ENCODE measurements around the gene CCDC85C. TPM values are rescaled to one million over a fixed set of nuclear protein-coding genes. Genes with fewer than 3 reads are reported as not detected.
A peak's percentile ranks its signal among the peaks of the same experiment; 100 is the strongest.

Gene CCDC85C
- polyA plus RNA-seq, 4 donors: 29.1 to 38.7 (median 30.8) TPM

DNA sequence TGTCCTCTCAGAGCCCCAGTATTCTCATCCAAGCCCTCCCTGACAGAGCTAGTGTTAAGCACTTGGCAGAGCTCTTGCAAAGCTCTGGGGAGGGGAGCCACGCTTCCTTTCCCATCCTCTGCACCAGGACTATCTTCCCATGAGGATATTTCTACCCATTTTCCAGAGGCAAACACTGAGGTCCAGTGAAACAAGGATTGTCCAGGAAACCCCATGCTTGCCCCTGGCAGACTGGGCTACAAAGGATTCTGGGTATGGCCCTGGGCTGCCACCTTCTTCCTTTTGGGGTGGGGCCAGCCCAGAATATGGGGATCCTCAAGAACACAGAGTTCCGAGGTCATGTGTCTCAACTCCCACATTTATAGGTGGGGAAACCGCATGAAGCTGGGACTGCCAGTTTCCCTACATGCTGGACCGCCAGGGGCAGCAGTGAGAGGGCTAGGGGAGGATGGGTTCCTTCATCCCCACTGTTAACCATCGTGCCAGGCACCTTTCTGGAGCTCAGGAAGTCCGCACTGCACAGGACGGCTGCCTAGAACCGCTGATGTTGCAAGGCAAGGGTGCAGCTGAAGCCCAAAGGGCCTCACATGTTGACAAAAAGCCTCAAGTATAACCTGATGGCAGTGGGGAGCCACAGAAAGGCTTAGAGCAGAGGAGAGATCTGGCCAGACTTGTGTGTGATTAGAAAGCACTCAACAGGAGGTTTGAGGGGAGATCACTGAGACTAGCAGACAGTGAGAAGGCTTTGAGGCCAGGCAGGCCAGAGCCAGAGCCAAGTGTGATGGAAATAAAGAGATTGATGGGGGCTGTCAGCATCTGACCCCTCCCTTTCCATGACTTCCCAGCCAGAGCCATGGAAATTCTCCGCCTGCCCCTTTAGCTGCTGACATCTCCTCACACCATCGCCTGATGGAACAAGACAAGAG, 5.5 kb upstream of the CCDC85C start:
- no peak for DNase-seq (ENCODE audit: low read depth in 4 of 4, low spot score in 3 of 4)

DNA sequence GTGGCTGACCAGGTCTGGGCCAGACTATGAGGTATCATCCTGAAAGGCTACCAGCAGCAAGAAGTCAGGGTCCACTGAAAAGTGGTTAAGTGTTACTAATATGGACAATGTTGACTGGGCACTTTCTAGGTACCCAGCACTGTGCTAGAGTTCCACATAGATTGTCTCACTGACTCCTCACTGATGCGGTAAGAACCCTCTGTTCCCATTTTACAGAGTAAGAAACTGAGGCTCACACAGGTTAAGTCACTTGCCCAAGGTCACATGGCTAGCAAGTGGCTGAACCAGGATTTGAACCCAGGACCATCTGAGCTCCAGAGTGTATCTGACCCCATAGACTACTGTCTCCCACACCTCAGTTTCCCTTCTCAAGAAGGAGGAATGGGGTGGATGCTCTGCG, 4.6 kb upstream of the CCDC85C start:
- no peak for DNase-seq (ENCODE audit: low read depth in 4 of 4, low spot score in 3 of 4)

DNA sequence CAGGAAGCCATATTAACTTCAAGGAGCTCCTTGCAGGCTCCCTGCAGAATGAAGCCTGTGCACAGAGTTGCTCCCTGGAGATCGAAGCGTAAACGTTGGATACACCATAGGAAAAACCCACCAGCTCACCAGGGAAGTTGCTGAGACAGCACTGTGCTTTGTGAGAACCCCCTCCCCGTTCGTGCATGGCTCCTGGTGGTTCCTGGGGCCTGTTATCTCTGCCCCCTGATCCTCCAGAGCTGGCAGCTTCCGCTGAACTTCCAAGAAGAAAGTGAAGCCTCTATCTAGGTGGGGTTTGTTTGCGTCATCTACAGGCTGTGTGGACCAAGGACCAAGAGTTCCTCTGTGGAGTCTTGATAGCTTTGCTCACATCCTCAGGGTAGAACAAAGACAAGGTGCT, 2.4 kb upstream of the CCDC85C start:
- no peak for DNase-seq (ENCODE audit: low read depth in 4 of 4, low spot score in 3 of 4)

DNA sequence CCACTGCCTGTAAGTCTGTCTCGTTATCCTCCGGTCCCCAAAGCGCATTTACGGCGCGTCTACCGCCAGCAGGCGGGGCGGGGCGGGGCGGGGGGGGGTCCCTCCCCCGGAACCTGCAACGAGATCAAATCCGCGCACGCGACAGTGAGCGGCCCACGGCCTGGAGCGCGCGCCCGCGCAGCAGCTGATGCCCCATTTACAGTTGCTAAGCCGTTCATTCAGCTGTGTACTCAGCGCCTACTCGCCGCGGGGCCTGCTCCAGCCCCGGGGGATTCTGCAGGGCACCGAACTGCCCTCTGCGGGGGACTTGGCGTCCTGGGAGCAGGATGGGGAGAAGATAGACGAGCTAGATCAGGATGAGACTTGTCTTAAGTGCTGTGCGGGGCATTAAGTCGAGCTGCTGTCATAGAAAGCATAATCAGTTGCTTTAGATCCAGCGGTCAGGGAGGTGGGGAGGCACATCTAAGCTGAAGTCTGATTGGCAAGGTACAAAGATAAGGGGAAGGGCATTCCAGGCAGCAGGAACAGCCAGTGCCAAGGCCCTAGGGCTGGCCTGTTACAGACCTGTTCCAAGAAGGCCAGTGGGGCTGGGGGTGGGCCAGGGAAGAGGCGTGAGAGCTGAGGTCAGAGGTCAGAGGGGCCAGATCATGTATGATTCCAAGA, 1.4 kb upstream of the CCDC85C start:
- DNase-seq (ENCODE audit: low read depth in 4 of 4, low spot score in 3 of 4): no peak

DNA sequence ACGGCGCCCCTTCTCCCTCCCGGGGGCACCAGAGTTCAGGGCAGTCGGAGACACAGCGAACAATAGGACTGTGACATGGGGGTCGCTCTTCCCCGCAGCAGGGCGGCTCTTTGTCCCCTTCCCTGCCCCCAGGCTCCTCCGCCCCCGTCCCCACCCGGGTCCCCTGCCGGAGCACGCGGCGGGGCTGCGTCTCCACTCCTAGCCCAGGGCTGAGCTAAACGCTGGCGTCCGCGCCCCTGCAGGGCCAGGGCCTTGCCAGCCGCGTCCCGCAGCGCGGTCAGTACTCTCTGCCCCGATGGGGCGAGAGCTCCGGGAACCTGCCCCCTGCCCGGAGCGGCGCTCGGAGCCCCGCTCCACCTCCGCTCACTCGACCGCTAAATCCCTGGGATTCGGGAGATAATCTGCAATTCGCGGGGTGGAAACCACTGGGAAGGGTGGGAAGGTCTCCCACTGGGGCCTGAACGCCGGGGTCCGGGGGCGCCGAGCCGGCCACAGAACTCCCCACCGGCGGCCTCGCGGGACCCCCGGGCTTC, 825 bp upstream of the CCDC85C start:
- DNase-seq (ENCODE audit: low read depth in 4 of 4, low spot score in 3 of 4): no peak

DNA sequence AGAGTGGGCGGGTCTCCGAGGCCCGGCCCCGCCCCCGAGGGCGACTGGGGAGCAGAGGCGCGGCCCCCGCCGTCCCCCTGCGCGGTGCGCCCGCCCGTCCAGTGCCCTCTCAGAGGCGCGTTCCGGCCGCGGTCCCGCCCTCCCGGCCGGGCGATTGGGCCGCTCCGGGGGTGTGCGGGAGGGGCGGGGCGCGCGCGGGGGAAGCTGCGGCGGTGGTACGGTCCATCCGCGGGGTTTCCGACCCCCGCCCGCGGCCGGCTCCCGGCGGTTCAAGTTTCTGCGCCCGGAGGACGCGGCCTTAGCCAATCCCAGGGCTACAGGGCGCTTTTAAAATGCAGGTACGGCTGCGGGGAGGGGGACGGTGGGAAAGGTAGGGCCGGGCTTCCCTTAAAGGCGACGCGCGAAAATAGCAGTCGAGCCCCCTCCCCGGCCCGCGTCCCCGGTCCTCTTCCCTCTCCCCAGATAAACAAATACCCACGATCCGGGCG, 315 bp upstream of the CCDC85C start:
- peak; percentile 83 to 94 (median 92) for DNase-seq (ENCODE audit: low read depth in 4 of 4, low spot score in 3 of 4)

DNA sequence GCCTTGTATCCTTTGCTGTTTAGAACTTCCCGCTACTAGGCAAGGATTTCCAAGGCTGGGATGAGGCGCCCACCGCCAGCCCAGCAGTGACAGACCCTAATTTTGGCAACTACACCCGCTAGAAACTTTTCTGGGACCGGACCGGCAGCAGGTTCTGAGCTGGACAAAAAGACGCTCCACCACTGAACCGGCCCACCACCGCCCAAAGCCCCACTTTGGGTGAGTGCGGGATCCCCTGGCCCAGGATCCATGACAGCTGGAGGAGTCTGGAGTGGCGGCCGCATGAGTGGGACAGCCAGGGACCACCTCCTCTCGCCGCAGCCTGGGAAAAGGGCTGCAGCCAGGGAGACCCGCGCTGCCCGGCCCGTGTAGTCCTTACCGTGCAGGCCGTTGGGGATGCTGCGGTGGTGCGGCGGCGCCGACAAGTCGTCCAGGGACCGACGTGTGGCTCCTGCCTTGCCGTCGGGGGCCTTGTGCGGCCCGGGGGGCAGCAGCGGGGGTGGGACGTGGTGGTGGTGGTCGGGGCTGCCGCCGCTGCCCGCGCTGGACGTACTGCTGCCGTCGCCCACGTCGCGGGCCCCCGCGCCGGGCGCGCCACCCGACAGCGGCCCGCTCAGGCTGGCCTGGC, 1.1 kb downstream of the CCDC85C start:
- DNase-seq (ENCODE audit: low read depth in 4 of 4, low spot score in 3 of 4): no peak

DNA sequence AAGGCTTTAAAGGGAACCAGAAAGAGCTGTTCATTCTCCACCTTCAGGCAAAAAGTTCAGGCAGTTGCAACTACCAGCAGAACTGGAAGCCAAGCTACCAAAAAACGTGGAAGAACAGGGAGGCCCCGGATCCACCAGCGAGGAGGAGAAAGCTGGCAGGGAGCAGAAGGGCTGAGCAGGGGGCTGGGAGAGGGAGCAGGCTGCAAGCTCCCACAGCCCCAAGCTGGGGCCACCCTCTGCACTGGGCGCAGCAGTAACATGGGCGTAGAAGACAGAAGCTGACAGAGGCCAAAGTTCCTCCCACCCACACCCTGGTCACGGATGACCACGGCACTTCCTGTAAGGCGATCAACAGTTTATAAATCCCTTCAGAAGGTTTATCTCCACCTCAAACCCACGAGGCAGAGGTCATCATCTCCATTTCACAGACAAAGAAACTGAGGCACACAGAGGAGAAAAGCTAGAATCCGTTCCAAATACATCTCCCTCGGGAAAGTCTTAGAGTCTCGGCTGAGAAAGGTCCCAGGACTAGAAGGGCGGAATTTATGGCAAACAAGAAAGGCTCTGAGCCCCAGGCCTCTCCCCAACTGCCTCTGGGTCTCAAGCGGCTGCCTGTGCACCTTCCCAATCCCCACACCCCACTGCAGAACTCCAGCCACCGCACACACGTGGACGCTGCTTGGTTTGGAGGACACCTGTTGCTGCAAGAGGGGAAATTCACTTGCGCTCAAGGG, 1.8 kb downstream of the CCDC85C start:
- no peak for DNase-seq (ENCODE audit: low read depth in 4 of 4, low spot score in 3 of 4)

DNA sequence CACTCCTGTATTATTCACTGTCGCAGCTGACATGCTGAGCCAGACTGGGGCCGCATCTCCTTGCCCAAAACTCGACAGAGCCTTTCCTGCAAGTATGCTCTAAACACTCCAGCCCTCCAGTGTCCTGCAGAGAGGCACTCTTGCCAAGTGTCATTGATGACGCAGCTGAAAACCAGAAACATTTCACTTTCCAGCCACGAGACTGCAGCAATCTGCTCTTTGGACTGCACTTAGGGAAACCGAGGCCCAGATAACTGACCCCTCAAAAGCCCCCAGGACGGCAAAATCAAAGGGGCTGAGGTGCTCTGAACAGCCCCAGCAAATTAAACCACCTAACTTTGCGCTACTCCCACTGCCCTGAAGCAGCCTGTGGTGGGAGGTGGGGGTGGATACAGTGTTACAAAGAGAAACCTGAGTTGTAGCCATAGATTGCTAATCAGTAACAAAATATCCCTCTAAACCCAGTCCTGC, 2.6 kb downstream of the CCDC85C start:
- no peak for DNase-seq (ENCODE audit: low read depth in 4 of 4, low spot score in 3 of 4)

DNA sequence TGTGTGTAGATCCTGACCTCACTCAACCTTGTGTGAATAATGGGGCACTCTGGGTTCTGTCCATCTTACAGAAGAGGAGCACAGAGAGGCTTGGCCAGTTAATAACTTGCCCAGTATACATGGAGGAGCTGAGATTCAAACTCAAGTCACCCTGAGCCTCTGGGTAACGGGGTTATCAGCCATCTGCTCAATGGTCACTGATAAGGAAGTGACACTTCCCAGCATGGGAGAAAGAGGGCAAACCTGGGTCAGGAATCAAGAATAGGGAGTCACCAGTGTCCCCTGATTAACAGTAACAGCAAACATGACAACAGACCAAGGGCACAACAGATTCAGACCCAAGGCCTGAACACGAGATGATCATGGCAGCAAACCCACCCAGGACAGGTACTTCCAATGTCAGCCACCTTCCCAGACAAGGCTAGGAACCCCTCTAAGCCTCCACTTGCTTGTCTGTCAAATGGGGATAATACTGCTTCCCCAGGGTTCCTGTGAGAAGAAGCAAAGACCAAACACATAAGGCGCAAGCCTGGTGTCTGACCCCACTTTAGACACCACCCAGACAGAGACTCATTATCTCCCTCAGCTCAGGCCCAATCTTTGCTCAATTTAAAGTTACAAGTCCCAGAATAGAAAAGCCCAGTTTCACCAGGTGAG, 3.6 kb downstream of the CCDC85C start:
- no peak for DNase-seq (ENCODE audit: low read depth in 4 of 4, low spot score in 3 of 4)

DNA sequence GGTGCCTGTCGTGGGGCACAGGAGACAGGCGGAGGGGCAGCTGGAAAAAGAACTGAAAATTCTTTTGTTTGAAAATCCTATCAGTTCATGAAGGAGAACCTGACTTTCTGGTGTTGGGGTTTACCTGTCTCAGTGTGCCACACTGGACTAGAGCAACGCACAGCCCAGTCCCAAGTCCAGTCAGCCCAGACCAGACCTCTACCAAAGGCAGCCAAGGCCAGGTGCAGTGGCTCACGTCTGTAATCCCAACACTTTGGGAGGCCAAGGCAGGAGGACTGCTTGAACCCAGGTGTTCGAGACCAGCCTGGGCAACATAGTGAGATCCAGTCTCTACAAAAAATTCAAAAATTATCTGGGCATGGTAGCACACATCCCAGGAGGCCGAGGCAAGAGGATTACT, 4.6 kb downstream of the CCDC85C start:
- no peak for DNase-seq (ENCODE audit: low read depth in 4 of 4, low spot score in 3 of 4)

DNA sequence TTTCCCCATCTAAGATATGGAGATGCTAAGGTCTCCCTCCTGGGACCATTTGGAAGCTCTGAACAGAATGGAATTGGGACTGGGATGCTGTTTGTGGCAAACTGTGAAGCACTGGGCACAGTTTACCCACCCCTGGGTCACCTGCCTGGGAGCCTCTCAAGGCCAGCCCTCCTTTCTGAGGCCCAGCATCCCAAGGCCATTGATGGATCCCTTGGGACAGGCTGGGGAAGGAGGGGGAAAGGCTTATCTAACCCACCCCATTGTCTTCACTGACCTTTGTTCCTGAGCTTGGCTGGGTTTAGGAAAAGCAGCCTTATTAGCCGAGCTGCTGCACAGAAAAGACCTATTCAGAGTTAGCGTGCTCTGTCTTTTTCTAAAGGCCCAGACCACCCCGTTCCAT, 5.2 kb downstream of the CCDC85C start:
- DNase-seq (ENCODE audit: low read depth in 4 of 4, low spot score in 3 of 4): no peak

DNA sequence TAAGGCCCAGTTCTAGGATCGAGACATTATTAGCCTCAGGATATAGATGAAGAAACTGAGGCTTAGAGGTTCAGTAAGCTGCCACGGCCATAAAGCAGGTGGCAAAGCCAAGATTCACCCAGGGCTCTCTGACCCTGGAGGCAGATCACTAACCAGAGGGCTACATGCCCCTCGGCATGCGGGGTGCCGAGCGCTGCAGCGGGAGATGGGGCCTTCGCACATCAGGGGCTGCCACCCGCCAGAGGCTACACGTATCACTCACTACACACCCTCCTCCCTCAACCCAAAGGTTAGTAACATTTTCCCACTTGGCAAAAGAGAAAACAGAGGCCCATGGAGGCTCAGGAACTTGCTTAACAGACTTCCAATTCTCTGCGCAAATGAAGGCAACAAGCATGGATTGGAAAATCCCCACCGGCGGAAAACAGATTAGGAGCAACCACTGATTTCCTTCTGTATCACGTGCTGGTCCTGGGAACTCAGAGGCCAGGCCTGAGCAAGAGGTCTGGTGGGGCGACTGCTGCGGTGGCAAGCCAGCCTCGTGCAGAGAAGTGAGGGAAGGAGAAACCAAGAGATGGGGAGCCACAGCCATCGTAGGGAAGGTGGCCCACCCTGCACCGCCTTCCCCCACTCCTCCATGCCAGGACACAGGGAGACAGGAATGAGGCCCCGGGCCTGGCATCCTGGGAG, 6.0 kb downstream of the CCDC85C start:
- no peak for DNase-seq (ENCODE audit: low read depth in 4 of 4, low spot score in 3 of 4)

DNA sequence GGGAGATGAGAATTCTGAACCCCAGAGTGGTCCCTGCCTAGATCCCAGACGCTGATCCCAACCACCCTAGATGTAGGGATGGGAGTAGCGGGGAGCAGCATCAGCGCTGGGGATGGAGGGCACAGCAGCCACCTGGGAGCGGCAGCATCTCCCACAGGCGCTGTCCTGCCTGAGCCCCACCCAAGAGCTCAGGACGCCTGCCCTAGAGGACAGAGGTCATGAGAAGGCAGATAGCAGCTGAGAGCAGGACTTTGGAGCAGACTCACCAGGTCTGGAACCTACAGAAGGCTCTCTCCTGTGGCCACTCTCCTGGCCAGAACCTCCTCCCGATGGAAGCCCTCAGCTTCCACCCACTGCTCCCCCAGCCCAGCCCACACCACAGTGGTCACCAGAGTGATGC, 7.2 kb downstream of the CCDC85C start:
- DNase-seq (ENCODE audit: low read depth in 4 of 4, low spot score in 3 of 4): no peak

DNA sequence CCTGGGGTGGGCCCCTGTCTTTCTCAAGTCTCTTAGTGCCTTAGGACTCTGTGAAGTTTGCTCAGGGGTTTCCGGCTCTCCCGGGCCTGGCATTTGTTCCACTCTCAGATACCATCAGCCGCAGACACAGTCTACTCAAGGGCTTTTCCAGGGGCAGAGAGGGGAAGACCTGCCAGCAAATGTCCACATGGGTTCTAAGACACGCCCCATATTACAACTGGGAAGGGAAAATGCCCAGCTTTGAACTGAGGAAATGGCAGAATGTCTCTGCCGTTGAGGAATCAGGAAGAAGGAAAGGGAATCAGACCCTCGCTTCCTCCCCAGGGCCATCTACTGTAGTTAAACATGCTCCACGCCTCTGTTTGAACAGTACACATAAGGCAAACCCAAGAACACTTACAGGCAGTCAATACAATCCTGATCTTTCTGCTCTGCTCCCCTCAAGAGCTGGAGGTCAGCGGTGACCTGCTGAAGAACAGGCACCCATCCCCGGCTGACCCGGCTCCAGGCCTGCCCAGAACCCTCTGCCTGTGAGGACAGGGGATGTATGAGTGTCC, 7.9 kb downstream of the CCDC85C start:
- DNase-seq (ENCODE audit: low read depth in 4 of 4, low spot score in 3 of 4): no peak

DNA sequence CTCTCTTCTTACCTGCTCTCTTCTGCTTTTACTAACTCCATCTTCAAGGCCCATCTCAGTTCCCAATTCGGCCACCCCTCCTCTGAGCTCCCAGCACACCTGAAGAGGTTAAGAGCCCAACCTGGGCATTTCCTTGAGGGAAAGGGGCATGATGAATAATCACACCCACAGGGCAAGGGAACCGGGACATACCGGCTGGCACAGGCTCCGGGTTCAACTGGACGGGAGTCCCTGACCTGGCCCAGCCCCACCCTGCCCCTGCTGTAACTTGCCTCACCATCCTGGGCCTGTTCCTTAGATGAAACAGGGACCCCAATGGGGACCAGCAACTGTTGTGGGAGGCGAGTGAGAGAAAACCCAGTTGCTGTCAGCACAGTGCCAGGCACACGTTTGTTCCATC, 8.5 kb downstream of the CCDC85C start:
- no peak for DNase-seq (ENCODE audit: low read depth in 4 of 4, low spot score in 3 of 4)

DNA sequence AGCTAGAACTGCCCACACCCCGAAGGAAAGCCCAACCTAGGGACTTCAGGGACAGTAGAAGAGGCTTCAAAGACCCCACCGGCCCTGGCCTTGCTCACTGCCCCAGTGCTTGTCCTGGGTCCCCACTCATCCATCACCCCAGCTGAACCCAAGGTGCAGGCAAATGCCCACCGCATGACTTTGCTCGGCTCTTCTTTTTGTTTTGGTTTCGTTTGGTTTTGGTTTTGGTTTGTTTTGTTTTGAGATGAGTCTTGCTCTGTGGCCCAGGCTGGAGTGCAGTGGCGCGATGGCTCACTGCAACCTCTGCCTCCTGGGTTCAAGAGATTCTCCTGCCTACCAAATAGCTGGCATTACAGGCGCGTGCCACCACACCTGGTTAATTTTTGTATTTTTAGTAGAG, 9.0 kb downstream of the CCDC85C start:
- no peak for DNase-seq (ENCODE audit: low read depth in 4 of 4, low spot score in 3 of 4)

DNA sequence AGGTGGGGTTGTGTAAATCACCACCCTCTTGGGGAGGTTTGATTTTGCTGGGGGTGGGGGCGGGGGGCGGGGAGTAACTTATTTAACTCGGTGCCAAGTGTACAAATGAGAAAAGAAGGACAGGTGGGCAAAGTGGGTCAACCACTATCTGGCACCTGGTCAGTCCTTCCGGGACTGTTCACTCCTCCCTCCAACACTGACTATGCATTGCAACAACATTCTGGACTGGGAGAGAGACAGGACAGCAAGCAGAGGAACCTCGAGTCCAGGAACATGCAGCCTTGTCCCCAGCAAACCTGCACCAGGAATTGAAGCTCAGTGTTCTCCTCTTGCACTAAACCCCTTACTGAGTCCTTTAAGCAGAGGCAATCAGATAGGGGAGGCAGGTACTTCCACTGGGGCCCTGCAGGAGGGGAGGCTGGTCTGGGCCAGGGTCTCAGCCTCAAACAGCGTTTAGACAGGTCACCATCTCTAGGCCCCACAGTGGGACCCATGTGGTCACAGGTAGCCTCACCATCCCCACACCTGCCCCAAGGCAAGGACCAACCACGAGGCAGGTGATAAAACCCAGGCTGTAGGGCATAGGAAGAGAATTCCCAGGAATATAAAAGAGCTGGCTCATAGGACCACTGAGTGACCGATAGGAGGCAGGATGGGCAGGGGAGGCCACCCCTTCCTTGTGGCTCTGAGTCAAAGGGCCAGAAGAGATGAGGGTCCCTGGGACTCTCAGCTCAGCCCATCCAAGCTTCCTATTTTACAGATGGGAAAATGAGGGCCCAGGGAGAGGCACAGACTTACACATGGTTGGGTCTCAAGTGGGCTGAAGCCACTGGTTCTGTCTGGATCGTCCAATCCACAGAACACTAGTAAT, 9.8 kb downstream of the CCDC85C start:
- no peak for DNase-seq (ENCODE audit: low read depth in 4 of 4, low spot score in 3 of 4)
